Fibroblast of mammary gland (primary cell): ENCODE data around the gene CACNG4.
A peak's percentile ranks its signal among the peaks of the same experiment; 100 is the strongest.

ENCODE experiments used
- DNase-seq: peaks from one replicate; pipeline ENCODE4 v3.0.0-alpha.2; 2010; ENCODE audit warnings: low read depth
- H3K4me3 ChIP-seq: 2 replicates; pipeline ENCODE4 v1.5.1; 2011; ENCODE audit warnings: low read depth, mild to moderate bottlenecking, low read length, moderate library complexity; ENCODE audit not compliant: control insufficient read depth
- CTCF ChIP-seq: conservative IDR thresholded peaks from 2 replicates; pipeline ENCODE4 v1.5.1; 2011; ENCODE audit warnings: low read depth, low read length, inconsistent platforms; ENCODE audit not compliant: control insufficient read depth, insufficient read depth

Gene CACNG4

GRCh38 chr17:66978514-66979061, 14.1 kb downstream of the CACNG4 start:
- DNase-seq = no peak
- TF ChIP-seq CTCF = no peak

GRCh38 chr17:66980896-66981295, 16.4 kb downstream of the CACNG4 start:
- peak; percentile 5 for DNase-seq
- TF ChIP-seq CTCF = no peak
- no peak overlapping the region for H3K4me3 ChIP-seq

More at GRCh38 chr17:66978514-66979061, 14.1 kb downstream of the CACNG4 start:
- H3K4me3 ChIP-seq = no peak overlapping the region

GRCh38 chr17:66981983-66982508, 17.5 kb downstream of the CACNG4 start:
- TF ChIP-seq CTCF = no peak
- peak; percentile 72 for DNase-seq
- no peak overlapping the region for H3K4me3 ChIP-seq

- H3K4me3 ChIP-seq = no peak overlapping the region
- no peak for DNase-seq
- TF ChIP-seq CTCF = no peak
These were observed 19.0 kb downstream of the CACNG4 start for GRCh38 chr17:66983414-66984021.

GRCh38 chr17:66984730-66985129, 20.2 kb downstream of the CACNG4 start:
- no peak for DNase-seq
- no peak for TF ChIP-seq CTCF

GRCh38 chr17:66985338-66986237, 21.1 kb downstream of the CACNG4 start:
- no peak for TF ChIP-seq CTCF
- no peak for DNase-seq
- no peak overlapping the region for H3K4me3 ChIP-seq

More at GRCh38 chr17:66984730-66985129, 20.2 kb downstream of the CACNG4 start:
- no peak overlapping the region for H3K4me3 ChIP-seq
